Kidney (tissue), 14 donors: ENCODE measurements around the gene RTF1. TPM values are rescaled to one million over a fixed set of nuclear protein-coding genes. Genes with fewer than 3 reads are reported as not detected.

ENCODE experiments used
- DNase-seq, 5 donors: peaks; one replicate each; pipeline ENCODE4 v3.0.0-alpha.2; 2013 to 2020
- FAIRE-seq: peaks from 2 replicates; lab custom pipeline; 2012; peaks lifted over from hg19 to GRCh38; lab: Jason Lieb, UNC
- H3K27ac ChIP-seq, 2 donors: one replicate each; pipeline ENCODE4 v1.7.0; 2013; ENCODE audit warnings: low read depth in 2 of 2, low read length in 2 of 2, inconsistent platforms in 1 of 2
- H3K27me3 ChIP-seq: one replicate; pipeline ENCODE4 v1.7.1; 2013; ENCODE audit warnings: low read length, inconsistent platforms; ENCODE audit not compliant: control insufficient read depth, insufficient read depth
- H3K36me3 ChIP-seq, 3 donors: one replicate each; pipeline versions ENCODE4 v1.7.0 to v1.7.1; 2013; ENCODE audit warnings: low read length in 3 of 3, control low read depth in 1 of 3, inconsistent platforms in 1 of 3; ENCODE audit not compliant: insufficient read depth in 3 of 3, control insufficient read depth in 2 of 3
- H3K4me1 ChIP-seq, 3 donors: one replicate each; pipeline versions ENCODE4 v1.7.0 to v1.7.1; 2013; ENCODE audit warnings: low read length in 3 of 3, inconsistent platforms in 1 of 3, low read depth in 1 of 3; ENCODE audit not compliant: control insufficient read depth in 2 of 3, insufficient read depth in 2 of 3
- H3K4me3 ChIP-seq, 3 donors: one replicate each; pipeline versions ENCODE4 v1.7.0 to v1.8.1; 2013; ENCODE audit warnings: low read length in 3 of 3, control low read depth in 1 of 3, inconsistent platforms in 1 of 3
- H3K9ac ChIP-seq, 3 donors: one replicate each; pipeline versions ENCODE4 v1.7.0 to v1.7.1; 2013; ENCODE audit warnings: low read length in 3 of 3, control low read depth in 1 of 3, inconsistent platforms in 1 of 3
- H3K9me3 ChIP-seq, 3 donors: one replicate each; pipeline versions ENCODE4 v1.7.0 to v1.7.1; 2013; ENCODE audit warnings: low read length in 3 of 3, control low read depth in 1 of 3, inconsistent platforms in 1 of 3; ENCODE audit not compliant: control insufficient read depth in 2 of 3, insufficient read depth in 1 of 3
- intact Hi-C: fragments of 100-400 bp; cut with DNase I; formaldehyde crosslinking; loops from one replicate; pipeline ENCODE4 v1.11.1; 2022
- polyA plus RNA-seq: library from polyadenylated mRNA; stranded (reverse); fragments of 350-450 nt; fragmentation: Illumina TruSeq; extraction: RNeasy Lipid Tissue Mini Kit (QIAGEN cat#74804); gene quantifications from one replicate; pipeline ENCODE4 v1.2.3, GENCODE V29; 2014; ENCODE audit warnings: low read depth, low replicate concordance; ENCODE audit not compliant: insufficient read depth
- total RNA-seq: library from RNA; stranded (reverse); fragmentation: NEBNext Ultra II Directional; extraction: Animal tissue kit (Norgen Biotek cat#: 25700); gene quantifications from one replicate; pipeline ENCODE4 v1.2.1, GENCODE V29; 2021
- TF ChIP-seq, protein P1 (sequence below): IDR thresholded peaks from 3 replicates; pipeline ENCODE4 v1.5.1; 2012; ENCODE audit warnings: mild to moderate bottlenecking, moderate library complexity, borderline replicate concordance; ENCODE audit not compliant: insufficient read depth; ENCODE audit errors: extremely low read depth
- donor health status: control.
- donor health status: control.
- donor health status: control.
- donor health status: control.
- donor health status: control.
- donor health status: DM: yes; HTN: yes; CAD: no.
- donor health status: Normal renal cell carcinoma (clear cell type).

RTF1 gene
- total and polyA plus RNA-seq, 2 donors from 2014 or later: 14.8 to 29.7 TPM

DNA sequence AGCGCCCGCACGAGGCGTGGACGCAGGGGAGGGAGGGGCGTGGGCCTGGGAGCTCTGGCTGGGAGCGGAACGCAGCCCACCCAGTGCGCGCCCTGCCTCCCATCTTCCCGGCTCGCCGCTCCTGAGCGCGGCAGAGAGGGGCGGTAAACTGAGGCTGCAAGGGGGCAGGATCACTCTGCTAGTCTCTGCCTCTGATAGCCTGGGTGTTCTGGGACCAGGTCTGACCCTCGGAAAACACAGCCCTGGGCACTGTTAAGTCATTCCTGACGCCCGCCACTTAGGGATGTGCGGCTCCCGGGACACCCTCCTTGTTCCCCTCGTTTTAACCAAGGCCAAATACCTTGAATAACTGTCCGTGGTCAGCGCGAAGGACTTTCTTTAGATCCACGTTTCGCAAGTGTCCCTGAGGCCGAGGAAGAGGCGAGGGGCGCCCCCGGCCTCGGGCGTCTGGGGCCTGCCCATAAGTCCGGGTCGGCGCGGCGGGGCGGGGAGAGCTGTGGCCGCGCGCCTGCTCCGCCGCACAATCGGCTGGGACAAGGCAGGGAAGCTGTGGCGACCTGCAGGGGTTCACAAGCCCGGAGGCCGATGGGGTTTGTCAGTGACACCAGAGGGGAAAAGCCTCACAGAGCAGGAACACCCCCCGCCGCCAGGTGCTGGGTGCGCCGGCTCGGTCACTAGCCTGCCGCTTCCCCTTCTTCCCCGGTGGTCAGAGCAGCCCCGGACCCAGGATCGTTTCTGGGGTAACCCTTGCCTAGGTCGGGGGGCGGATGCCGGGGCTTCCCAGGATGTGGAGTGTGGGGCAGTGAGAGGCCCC is 78.2 kb downstream of the RTF1 start:
- Histone ChIP-seq H3K27ac (no peak overlapping the region), H3K4me3 (no peak overlapping the region), H3K9me3 (no peaks in the 10 kb centered on the region), H3K9ac (no peak overlapping the region), H3K4me1 (peaks cover 0 to 16% (median 13%) of the 10 kb centered on the region in 3 donors), H3K27me3 (peaks cover 10% of the 10 kb centered on the region), H3K36me3 (no peaks in the 10 kb centered on the region)
- DNase-seq: peak in 3 of 5 donors; percentile 12 to 43 (median 38)
- TF ChIP-seq, protein P1, sequence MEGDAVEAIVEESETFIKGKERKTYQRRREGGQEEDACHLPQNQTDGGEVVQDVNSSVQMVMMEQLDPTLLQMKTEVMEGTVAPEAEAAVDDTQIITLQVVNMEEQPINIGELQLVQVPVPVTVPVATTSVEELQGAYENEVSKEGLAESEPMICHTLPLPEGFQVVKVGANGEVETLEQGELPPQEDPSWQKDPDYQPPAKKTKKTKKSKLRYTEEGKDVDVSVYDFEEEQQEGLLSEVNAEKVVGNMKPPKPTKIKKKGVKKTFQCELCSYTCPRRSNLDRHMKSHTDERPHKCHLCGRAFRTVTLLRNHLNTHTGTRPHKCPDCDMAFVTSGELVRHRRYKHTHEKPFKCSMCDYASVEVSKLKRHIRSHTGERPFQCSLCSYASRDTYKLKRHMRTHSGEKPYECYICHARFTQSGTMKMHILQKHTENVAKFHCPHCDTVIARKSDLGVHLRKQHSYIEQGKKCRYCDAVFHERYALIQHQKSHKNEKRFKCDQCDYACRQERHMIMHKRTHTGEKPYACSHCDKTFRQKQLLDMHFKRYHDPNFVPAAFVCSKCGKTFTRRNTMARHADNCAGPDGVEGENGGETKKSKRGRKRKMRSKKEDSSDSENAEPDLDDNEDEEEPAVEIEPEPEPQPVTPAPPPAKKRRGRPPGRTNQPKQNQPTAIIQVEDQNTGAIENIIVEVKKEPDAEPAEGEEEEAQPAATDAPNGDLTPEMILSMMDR: no peak
- intact Hi-C loops: no loop called here
- FAIRE-seq: no peak

DNA sequence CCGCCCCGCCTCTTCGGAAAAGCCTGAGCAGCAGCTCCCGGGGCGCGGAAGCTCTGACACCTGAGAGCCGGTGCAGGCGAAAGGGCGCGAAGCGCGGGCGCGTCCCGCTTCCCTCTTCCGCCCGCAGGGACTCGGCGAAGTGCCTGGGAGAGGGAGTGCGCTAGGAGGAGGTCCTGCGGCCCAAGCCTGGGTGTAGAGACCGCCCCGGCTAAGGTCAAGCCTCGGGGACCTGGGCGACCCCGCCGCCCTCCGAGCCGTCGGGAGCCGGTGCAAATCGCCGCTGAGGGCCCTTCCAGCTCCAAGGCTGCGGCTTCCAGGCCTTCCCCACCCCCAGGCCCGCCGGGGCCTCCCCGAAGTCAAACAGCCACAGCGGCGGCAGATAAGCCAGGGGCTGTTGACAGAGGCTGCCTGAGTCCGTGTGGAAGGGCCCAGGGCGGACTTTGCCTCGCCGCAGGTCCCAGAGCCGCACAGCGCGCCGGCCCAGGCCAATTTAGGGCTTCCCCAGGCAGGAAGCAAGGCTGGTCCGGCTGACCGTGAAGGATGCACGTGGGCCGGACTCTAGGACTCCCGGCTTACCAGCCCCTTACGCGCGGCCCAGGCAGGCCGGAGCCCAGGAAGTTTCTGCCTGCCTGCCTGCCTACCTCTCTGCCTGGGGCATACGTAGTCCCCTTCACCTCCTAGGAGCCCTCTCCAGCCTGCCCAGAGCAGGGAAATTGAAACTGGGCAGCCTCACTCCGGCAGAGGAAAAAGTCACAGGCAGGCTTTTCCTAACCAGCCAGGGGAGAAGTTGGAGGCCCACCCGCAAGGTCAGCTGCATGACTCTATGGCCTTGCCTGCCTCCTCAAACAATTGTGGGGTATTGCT is 79.1 kb downstream of the RTF1 start:
- Histone ChIP-seq H3K27me3 (peaks cover 10% of the 10 kb centered on the region), H3K9ac (no peak overlapping the region), H3K27ac (no peak overlapping the region), H3K4me1 (peaks cover 0 to 16% (median 13%) of the 10 kb centered on the region in 3 donors), H3K4me3 (no peak overlapping the region), H3K36me3 (no peaks in the 10 kb centered on the region), H3K9me3 (no peaks in the 10 kb centered on the region)
- FAIRE-seq: no peak
- intact Hi-C loops: no loop called here
- TF ChIP-seq, protein P1: no peak
- peak in 4 of 5 donors; percentile 40 to 70 (median 48) for DNase-seq

DNA sequence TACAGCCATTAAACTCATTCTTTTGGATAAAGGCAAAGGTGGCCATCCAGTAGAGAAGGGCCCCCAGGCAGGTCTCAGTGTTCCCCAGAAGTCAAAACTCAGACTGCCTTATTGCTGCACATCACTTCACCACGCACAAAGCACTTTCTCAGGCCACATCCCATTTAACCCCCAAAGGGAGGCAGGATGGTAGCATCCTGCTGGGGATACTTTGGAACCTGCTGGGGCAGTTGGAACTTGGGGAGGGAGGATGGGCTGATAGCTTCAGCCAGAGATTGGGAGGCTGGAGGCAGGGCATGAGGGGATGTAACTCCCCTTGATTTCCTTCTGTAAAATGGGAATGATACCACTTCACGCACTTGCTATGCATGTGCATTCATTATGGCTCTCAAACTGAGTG is 81.8 kb downstream of the RTF1 start:
- H3K27ac ChIP-seq: no peak overlapping the region
- peaks cover 0 to 21% (median 0%) of the 10 kb centered on the region in 3 donors for H3K4me1 ChIP-seq
- H3K4me3 ChIP-seq: no peak overlapping the region
- TF ChIP-seq, protein P1: no peak
- H3K36me3 ChIP-seq: no peaks in the 10 kb centered on the region
- no peak overlapping the region for H3K9ac ChIP-seq
- intact Hi-C loops: no loop called here
- peaks cover 20% of the 10 kb centered on the region for H3K27me3 ChIP-seq
- FAIRE-seq (no peak), DNase-seq (no peak)
- H3K9me3 ChIP-seq: no peaks in the 10 kb centered on the region
